Measurements from ENCODE around the gene AMPH.
"Not testable (repeated sequence)": the region's sequence is repeated elsewhere in the genome, so short reads cannot be mapped to it uniquely, and the experiment has no call there.

Gene AMPH

DNA sequence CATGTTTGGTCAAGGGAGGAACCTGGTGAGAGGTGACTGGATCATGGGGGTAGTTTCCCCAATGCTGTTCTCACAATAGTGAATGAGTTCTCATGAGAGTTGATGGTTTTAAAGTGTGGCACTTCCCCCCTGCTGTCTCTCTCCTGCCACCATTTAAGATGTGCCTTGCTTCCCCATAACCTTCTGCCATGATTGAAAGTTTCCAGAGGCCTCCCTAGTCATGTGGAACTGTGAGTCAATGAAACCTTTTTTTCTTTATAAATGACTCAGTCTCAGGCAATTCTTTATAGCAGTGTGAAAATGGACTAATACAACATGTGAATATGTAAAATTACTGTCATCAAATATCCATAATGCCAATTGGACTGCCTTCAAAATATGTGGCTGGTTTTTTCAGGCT is 192.2 kb downstream of the AMPH start:
- H3K36me3 Mint-ChIP-seq (ENCODE audit: low read depth): no peaks in the 10 kb centered on the region
- no peak overlapping the region for H3K27ac Mint-ChIP-seq
- H3K4me3 Mint-ChIP-seq: no peak overlapping the region
- no peaks in the 10 kb centered on the region for H3K9me3 Mint-ChIP-seq
- no peaks in the 10 kb centered on the region for H3K4me1 Mint-ChIP-seq (ENCODE audit: low read depth)
- H3K27me3 Mint-ChIP-seq (ENCODE audit: low read depth): peaks cover 13% of the 10 kb centered on the region

DNA sequence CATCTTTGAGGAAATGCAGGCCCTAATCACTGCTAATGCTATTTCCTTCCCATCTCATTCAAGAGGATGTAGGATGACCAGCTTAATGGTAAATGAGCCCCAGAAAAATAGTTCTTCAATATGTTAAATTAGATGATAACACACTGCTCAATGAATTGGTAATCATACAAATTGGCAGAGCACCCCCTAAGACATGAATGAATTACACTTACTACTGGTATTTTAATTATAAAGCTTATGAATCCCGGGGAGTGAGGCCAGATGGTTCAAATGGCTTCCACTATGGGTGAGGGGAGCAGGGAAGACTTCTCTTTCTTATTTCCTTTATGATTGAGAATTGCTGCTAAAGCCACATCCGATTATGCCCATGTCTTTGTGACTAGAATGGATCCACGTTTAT is 198.5 kb downstream of the AMPH start:
- H3K27ac Mint-ChIP-seq: no peak overlapping the region
- H3K9me3 Mint-ChIP-seq: no peaks in the 10 kb centered on the region
- H3K4me1 Mint-ChIP-seq (ENCODE audit: low read depth): peaks cover 2% of the 10 kb centered on the region
- H3K4me3 Mint-ChIP-seq: no peak overlapping the region
- H3K36me3 Mint-ChIP-seq (ENCODE audit: low read depth): no peaks in the 10 kb centered on the region
- H3K27me3 Mint-ChIP-seq (ENCODE audit: low read depth): peaks cover 7% of the 10 kb centered on the region

DNA sequence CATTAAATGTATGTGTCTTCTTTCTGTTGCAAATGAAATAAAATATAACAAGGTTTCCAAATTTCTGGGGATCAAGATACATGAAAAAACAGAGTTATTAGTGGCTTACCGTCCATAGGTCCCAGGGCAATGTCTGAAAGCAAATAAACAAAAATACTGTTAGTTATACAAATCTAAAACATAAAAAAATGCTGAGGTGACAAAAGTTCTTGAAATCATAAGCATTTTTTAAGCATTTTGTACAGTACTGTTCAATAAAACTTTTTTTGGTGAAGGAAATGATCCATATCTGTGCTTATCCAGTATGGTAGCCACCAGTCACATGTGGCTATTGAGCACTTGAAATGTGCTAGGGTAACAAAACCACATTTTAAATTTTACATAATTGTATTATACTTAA is 199.1 kb downstream of the AMPH start:
- peaks cover 7% of the 10 kb centered on the region for H3K27me3 Mint-ChIP-seq (ENCODE audit: low read depth)
- no peak overlapping the region for H3K27ac Mint-ChIP-seq
- H3K9me3 Mint-ChIP-seq: no peaks in the 10 kb centered on the region
- no peaks in the 10 kb centered on the region for H3K36me3 Mint-ChIP-seq (ENCODE audit: low read depth)
- H3K4me3 Mint-ChIP-seq: no peak overlapping the region
- H3K4me1 Mint-ChIP-seq (ENCODE audit: low read depth): peaks cover 7% of the 10 kb centered on the region

DNA sequence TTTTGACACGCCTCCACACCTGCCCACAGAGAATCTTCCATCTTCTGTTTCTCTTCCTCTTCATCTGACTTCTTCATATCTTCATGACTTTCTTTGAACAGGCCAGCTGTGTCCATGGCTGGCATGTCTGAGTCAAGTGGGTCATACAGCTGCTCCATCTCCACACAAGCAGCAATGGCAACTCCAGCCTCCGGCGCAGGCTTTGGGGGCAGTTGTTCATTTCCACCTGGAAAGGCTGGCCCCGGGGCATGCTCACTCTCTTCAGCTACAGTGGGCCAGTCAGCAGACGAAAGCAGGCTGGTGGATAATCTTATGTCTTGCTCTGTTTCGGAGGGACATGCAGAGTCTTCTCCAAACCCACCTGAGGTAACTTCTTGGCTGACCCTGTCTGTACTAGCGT is 202.1 kb downstream of the AMPH start:
- H3K36me3 Mint-ChIP-seq (ENCODE audit: low read depth): no peaks in the 10 kb centered on the region
- H3K4me3 Mint-ChIP-seq: no peak overlapping the region
- peaks cover 19% of the 10 kb centered on the region for H3K4me1 Mint-ChIP-seq (ENCODE audit: low read depth)
- H3K27ac Mint-ChIP-seq: no peak overlapping the region
- no peaks in the 10 kb centered on the region for H3K9me3 Mint-ChIP-seq
- peaks cover 7% of the 10 kb centered on the region for H3K27me3 Mint-ChIP-seq (ENCODE audit: low read depth)

GRCh38 chr7:38428041-38428440 is 203.1 kb downstream of the AMPH start:
- H3K27me3 Mint-ChIP-seq (ENCODE audit: low read depth): peaks cover 12% of the 10 kb centered on the region
- no peak overlapping the region for H3K27ac Mint-ChIP-seq
- H3K4me3 Mint-ChIP-seq: no peak overlapping the region
- peaks cover 17% of the 10 kb centered on the region for H3K4me1 Mint-ChIP-seq (ENCODE audit: low read depth)
- H3K9me3 Mint-ChIP-seq: no peaks in the 10 kb centered on the region
- H3K36me3 Mint-ChIP-seq (ENCODE audit: low read depth): no peaks in the 10 kb centered on the region

GRCh38 chr7:38427279-38427955 is 203.8 kb downstream of the AMPH start:
- peaks cover 17% of the 10 kb centered on the region for H3K4me1 Mint-ChIP-seq (ENCODE audit: low read depth)
- H3K27ac Mint-ChIP-seq: no peak overlapping the region
- peaks cover 13% of the 10 kb centered on the region for H3K27me3 Mint-ChIP-seq (ENCODE audit: low read depth)
- H3K36me3 Mint-ChIP-seq (ENCODE audit: low read depth): no peaks in the 10 kb centered on the region
- H3K9me3 Mint-ChIP-seq: no peaks in the 10 kb centered on the region
- H3K4me3 Mint-ChIP-seq: no peak overlapping the region

DNA sequence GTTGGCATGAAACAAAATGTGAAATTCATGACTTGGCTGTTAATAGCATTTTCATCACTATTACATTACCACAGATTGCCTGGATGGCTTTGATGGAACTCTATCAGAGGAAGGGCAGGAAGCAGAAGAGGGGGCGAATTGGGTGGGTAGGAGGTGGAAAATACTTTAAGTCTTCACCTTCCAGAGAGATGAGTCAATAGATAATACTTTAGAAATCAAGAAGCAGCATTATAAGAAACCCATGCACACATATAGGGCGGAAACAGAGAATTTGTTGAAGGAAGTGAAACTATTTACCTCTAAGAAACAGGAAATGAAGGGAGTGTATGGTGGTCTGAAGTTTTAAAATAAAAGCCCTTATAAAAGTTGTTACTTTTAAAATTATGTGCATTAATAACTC is 205.7 kb downstream of the AMPH start:
- Mint-ChIP-seq H3K27ac (no peak overlapping the region), H3K27me3 (ENCODE audit: low read depth) (peaks cover 21% of the 10 kb centered on the region), H3K4me3 (no peak overlapping the region), H3K4me1 (ENCODE audit: low read depth) (peaks cover 17% of the 10 kb centered on the region), H3K36me3 (ENCODE audit: low read depth) (no peaks in the 10 kb centered on the region), H3K9me3 (no peaks in the 10 kb centered on the region)

GRCh38 chr7:38424750-38425463 is 206.3 kb downstream of the AMPH start:
- no peaks in the 10 kb centered on the region for H3K9me3 Mint-ChIP-seq
- H3K4me3 Mint-ChIP-seq: no peak overlapping the region
- no peaks in the 10 kb centered on the region for H3K36me3 Mint-ChIP-seq (ENCODE audit: low read depth)
- no peak overlapping the region for H3K27ac Mint-ChIP-seq
- H3K4me1 Mint-ChIP-seq (ENCODE audit: low read depth): peaks cover 17% of the 10 kb centered on the region
- peaks cover 21% of the 10 kb centered on the region for H3K27me3 Mint-ChIP-seq (ENCODE audit: low read depth)

DNA sequence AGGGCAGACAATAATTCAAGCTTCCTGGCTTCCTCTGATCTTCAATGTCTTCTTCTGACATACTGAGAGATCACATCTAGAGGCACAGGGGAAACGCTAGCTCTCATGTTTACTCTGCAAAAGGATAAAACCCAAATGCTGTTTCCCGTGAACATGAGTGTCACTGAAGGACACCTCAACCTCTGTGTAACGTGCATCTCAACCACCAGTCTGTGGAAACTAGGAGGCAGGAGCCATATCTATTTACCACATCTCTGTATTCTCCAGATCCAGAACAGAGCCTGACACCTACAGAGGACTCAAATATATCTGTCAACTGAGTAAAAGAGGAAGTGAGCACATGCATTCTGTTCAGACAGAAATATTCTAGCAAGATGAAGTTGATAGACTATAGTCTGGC is 217.4 kb downstream of the AMPH start:
- Mint-ChIP-seq H3K27ac (no peak overlapping the region), H3K4me1 (ENCODE audit: low read depth) (peaks cover 2% of the 10 kb centered on the region), H3K36me3 (ENCODE audit: low read depth) (no peaks in the 10 kb centered on the region), H3K27me3 (ENCODE audit: low read depth) (peaks cover 8% of the 10 kb centered on the region), H3K9me3 (no peaks in the 10 kb centered on the region), H3K4me3 (no peak overlapping the region)

- Mint-ChIP-seq H3K36me3 (ENCODE audit: low read depth) (no peaks in the 10 kb centered on the region), H3K4me3 (no peak overlapping the region), H3K9me3 (no peaks in the 10 kb centered on the region), H3K4me1 (ENCODE audit: low read depth) (peaks cover 2% of the 10 kb centered on the region), H3K27me3 (ENCODE audit: low read depth) (peaks cover 4% of the 10 kb centered on the region), H3K27ac (no peak overlapping the region)
These were observed 219.8 kb downstream of the AMPH start for GRCh38 chr7:38411404-38411803.

DNA sequence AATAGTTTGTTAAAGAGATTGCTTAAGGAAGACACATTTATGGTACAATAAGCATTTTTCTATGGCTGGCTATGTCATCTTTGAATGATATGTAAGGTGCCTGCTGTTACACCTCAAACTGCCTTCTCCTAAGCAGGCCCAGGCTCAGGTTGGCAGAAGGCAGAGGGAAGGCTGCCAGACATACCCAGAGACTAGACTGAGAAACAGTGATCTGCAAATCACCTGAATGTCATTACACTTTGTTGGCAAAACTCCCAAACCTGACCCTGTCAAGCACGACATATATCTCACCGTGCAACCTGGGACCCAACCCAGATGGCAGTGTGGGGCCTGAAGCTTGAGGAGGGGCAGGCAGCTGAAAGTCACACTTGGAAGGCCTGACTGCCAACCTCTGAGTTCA is 221.1 kb downstream of the AMPH start:
- Mint-ChIP-seq H3K36me3 (ENCODE audit: low read depth) (no peaks in the 10 kb centered on the region), H3K4me1 (ENCODE audit: low read depth) (peaks cover 2% of the 10 kb centered on the region), H3K27me3 (ENCODE audit: low read depth) (peaks cover 8% of the 10 kb centered on the region), H3K27ac (no peak overlapping the region), H3K4me3 (no peak overlapping the region), H3K9me3 (peaks cover 2% of the 10 kb centered on the region)

- H3K9me3 Mint-ChIP-seq: peaks cover 7% of the 10 kb centered on the region
- H3K27me3 Mint-ChIP-seq (ENCODE audit: low read depth): peaks cover 13% of the 10 kb centered on the region
- H3K4me3 Mint-ChIP-seq: no peak overlapping the region
These were observed 221.6 kb downstream of the AMPH start for GRCh38 chr7:38409531-38409930.

GRCh38 chr7:38398725-38399321 is 232.3 kb downstream of the AMPH start:
- Mint-ChIP-seq H3K27me3 (ENCODE audit: low read depth) (peaks cover 33% of the 10 kb centered on the region), H3K9me3 (no peaks in the 10 kb centered on the region), H3K4me1 (ENCODE audit: low read depth) (peaks cover 2% of the 10 kb centered on the region), H3K36me3 (ENCODE audit: low read depth) (no peaks in the 10 kb centered on the region), H3K4me3 (no peak overlapping the region), H3K27ac (no peak overlapping the region)

More at GRCh38 chr7:38409531-38409930, 221.6 kb downstream of the AMPH start:
- no peaks in the 10 kb centered on the region for H3K36me3 Mint-ChIP-seq (ENCODE audit: low read depth)
- H3K27ac Mint-ChIP-seq: no peak overlapping the region
- H3K4me1 Mint-ChIP-seq (ENCODE audit: low read depth): peaks cover 2% of the 10 kb centered on the region

GRCh38 chr7:38396852-38397251 is 234.3 kb downstream of the AMPH start:
- Mint-ChIP-seq H3K27me3 (ENCODE audit: low read depth) (peaks cover 33% of the 10 kb centered on the region), H3K9me3 (no peaks in the 10 kb centered on the region), H3K36me3 (ENCODE audit: low read depth) (no peaks in the 10 kb centered on the region), H3K27ac (no peak overlapping the region), H3K4me3 (no peak overlapping the region), H3K4me1 (ENCODE audit: low read depth) (peaks cover 2% of the 10 kb centered on the region)

GRCh38 chr7:38395921-38396552 is 235.1 kb downstream of the AMPH start:
- not testable (repeated sequence) for H3K9me3 Mint-ChIP-seq; H3K36me3 Mint-ChIP-seq (ENCODE audit: low read depth); H3K4me1 Mint-ChIP-seq (ENCODE audit: low read depth); H3K27ac Mint-ChIP-seq; H3K4me3 Mint-ChIP-seq
- peaks cover 27% of the 10 kb centered on the region for H3K27me3 Mint-ChIP-seq (ENCODE audit: low read depth)

All from T-helper 1 cell treated with Interleukin-12 subunit alpha and Interleukin-12 subunit beta and Interleukin-4 antibody, amounts not matched to agents 30 μg/mL and 1 μg/mL, for 36 hours (primary cell).